HCT116 (cell line): ENCODE data around the gene MTHFSD.

Source experiments
- CTCF ChIP-seq, 3 experiments: fragments of 200-600 bp in 1 of 3; sonication (generic) in 1 of 3; IDR thresholded peaks in 2 of 3; conservative IDR thresholded peaks in 1 of 3; 2 replicates each; pipeline ENCODE4 v1.5.1; 2012 to 2017; ENCODE audit warnings: low read depth in 2 of 3, low read length in 2 of 3, antibody characterized with exemption in 1 of 3, borderline replicate concordance in 1 of 3, control low read depth in 1 of 3, mild to moderate bottlenecking in 1 of 3, mixed read lengths in 1 of 3, mixed run types in 1 of 3, moderate library complexity in 1 of 3; ENCODE audit not compliant: insufficient read depth in 1 of 3
- EZH2 ChIP-seq: fragments of 200-600 bp; sonication (generic); IDR thresholded peaks from 2 replicates; pipeline ENCODE4 v1.6.1; 2017; ENCODE audit warnings: antibody characterized with exemption, mixed run types
- EZH2phosphoT487 ChIP-seq: fragments of 200-600 bp; IDR thresholded peaks from 2 replicates; pipeline ENCODE4 v1.6.1; 2018; ENCODE audit warnings: antibody characterized with exemption, borderline replicate concordance
- FOSL1 ChIP-seq: IDR thresholded peaks from 2 replicates; pipeline ENCODE4 v1.6.1; 2012; ENCODE audit warnings: low read depth
- POLR2AphosphoS5 ChIP-seq: IDR thresholded peaks from 2 replicates; pipeline ENCODE4 v1.6.1; 2011; ENCODE audit warnings: mild to moderate bottlenecking, low read depth, low read length, moderate library complexity

GRCh38 chr16:86571530-86571915 is 16.5 kb upstream of the MTHFSD start:
- TF ChIP-seq EZH2phosphoT487: no peak
- no peak for TF ChIP-seq POLR2AphosphoS5
- TF ChIP-seq CTCF (IDR thresholded peaks at IDR 0.05 in 2 of 3, conservative IDR thresholded peaks at IDR 0.05 in 1 of 3; ENCODE audit: borderline replicate concordance in 1 of 3, insufficient read depth in 1 of 3, low read depth in 2 of 3, low read length in 2 of 3): no peak
- TF ChIP-seq EZH2: no peak
- no peak for TF ChIP-seq FOSL1
